Measurements from ENCODE around the gene PRDX3. TPM values are rescaled to one million over a fixed set of nuclear protein-coding genes. Genes with fewer than 3 reads are reported as not detected.

Gene PRDX3
- total RNA-seq = 108 and 170 TPM in 2 replicates

DNA sequence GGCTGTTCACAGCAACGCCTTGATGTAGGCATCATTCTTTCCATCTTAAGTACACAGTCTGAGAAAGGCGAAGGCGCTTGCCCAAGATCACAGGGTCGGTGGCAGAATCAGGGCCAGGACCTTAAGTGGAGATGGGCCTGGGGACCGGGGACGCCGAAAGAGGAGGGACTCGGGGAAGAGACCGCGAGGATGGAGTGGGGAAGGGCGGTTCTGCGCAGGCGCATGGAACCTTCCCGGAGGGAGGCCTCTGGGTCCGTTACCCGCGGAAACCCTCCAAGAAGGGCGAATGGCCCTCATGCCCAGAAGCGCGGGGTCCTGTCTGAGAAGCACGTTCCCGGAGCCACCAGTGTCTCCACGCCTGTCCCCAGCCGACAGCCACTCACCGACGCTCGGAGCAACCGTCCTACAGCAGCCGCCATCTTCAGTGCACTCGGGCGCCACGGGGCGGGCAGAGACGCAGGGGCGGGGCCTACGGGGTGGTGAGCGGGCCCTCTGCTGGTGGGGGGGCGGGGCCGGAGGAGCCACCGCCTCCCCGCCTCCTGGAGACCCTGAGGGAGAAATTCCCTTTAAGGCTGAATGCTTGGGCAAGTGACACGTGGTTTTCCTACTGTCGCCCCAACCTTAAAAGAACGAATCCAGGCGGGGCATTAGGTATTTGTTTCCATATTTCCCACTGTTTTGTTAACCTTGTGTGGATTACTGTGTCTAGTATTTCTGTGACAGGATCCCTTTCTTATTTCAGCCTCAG lies at the start of gene PRDX3:
TSS of gene PRDX3 (minus strand) at position 441 of the 748 bp plus-strand sequence. CDS start at position 419, 22 bp downstream.

DNA sequence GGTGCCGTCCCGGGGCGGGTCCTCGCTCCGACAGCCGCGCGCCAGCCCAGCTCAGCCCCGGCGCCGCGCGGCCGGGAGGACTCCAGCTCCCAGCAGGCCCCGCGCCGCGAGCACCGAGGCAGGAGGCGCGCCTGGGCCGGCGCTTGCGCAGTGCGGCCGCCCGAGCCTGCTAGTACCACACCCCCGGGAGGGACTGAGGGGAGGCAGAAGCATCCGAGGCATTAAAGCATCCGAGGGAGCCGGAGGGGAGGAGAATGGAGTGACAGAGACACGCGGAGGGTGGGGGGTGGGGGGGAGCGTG lies 28.7 kb upstream of the PRDX3 start, which contains the start of gene GRK5:
TSS of gene GRK5 (plus strand) at position 206 of the 301 bp plus-strand sequence. CDS start 347 bp downstream, outside the sequence.

DNA sequence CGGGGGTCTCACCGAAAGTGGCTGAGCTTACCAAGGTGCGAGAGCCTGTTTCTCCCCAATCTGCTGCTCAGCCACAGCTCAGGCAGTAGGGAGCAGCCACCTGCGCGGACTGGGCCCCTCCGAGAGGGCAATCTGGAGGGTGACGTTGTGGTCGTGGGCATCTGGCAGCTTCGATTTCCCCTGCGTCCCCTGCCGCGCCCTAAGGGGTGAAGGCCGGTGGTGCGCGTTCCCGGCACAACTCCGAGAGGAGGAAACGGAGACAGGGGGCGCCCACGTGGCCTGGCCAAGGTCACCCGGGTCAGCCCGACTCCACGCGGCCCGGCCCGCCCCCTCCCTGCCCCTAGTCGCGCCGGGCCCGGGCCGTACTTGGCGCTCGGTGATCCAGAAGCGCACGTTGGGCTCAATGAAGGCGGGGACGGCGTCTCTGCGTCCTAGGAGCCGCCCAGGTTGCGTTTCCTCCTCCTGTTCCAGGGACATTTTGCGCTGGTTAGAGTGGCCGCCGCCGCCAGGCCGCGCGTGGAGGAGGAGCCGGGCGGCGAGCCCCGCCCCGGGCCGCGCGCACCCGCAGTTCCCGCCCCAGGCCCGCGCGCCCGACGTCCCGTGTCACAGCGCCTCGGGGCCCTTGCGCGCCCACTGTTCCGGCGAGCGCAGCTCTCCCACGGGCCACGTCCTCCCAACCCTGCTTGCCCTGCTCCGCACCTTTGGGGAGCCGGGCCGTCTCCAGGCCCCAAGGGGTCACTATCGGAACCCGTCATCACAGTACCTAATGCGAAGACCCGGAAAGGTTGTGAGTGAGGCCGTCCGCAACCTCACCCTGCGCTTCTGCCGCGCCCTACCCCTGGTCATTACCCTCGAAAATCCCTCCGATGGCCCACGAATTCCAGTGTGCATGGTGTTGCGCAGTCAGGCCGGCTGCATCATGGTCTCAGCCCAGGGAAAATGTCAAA lies 13.2 kb downstream of the PRDX3 start, which contains the start of gene SFXN4:
TSS of gene SFXN4 (minus strand) at position 544 of the 947 bp plus-strand sequence. CDS start at position 477, 67 bp downstream.

Other genes starting within 250 kb of the PRDX3 start
- 0.65 and 0.72 TPM in 2 replicates for gene NANOS1, start 149.1 kb downstream of the PRDX3 start, total RNA-seq
- 74.6 and 79.5 TPM in 2 replicates for gene EIF3A, start 98.0 kb downstream of the PRDX3 start, total RNA-seq
- gene DENND10, start 74.7 kb downstream of the PRDX3 start, total RNA-seq = 46.8 and 65.8 TPM in 2 replicates
- gene SFXN4, start 13.1 kb downstream of the PRDX3 start, total RNA-seq = 5.6 and 13.3 TPM in 2 replicates
- gene GRK5, start 28.8 kb upstream of the PRDX3 start, total RNA-seq = 17.8 and 87.9 TPM in 2 replicates